H9 (cell line): ENCODE data around the gene SUPT3H. TPM values are rescaled to one million over a fixed set of nuclear protein-coding genes. Genes with fewer than 3 reads are reported as not detected.

ENCODE experiments used
- DNase-seq: peaks from one replicate; pipeline ENCODE4 v3.0.0-alpha.2; 2017
- H2AFZ ChIP-seq: one replicate; pipeline ENCODE4 v1.6.1; 2013; ENCODE audit warnings: mild to moderate bottlenecking, low read length, control low read depth, moderate library complexity
- H2AK5ac ChIP-seq: 2 replicates; pipeline ENCODE4 v1.6.1; 2013; ENCODE audit warnings: low read length, control low read depth, mixed read lengths; ENCODE audit not compliant: insufficient read length
- H2BK120ac ChIP-seq: one replicate; pipeline ENCODE4 v1.6.1; 2013; ENCODE audit warnings: low read depth, mild to moderate bottlenecking, low read length, control low read depth, inconsistent platforms; ENCODE audit not compliant: poor library complexity, severe bottlenecking
- H2BK12ac ChIP-seq: 2 replicates; pipeline ENCODE4 v1.6.1; 2013; ENCODE audit warnings: low read length, control low read depth, mixed read lengths, low read depth; ENCODE audit not compliant: insufficient read length
- H2BK15ac ChIP-seq: 2 replicates; pipeline ENCODE4 v1.6.1; 2013; ENCODE audit warnings: low read depth, low read length, control low read depth
- H2BK20ac ChIP-seq: one replicate; pipeline ENCODE4 v1.6.1; 2013; ENCODE audit warnings: low read depth, mild to moderate bottlenecking, low read length, control low read depth, inconsistent platforms; ENCODE audit not compliant: poor library complexity, severe bottlenecking
- H2BK5ac ChIP-seq: 2 replicates; pipeline ENCODE4 v1.6.1; 2013; ENCODE audit warnings: low read length, control low read depth, mixed read lengths; ENCODE audit not compliant: insufficient read length
- H3K14ac ChIP-seq: 2 replicates; pipeline ENCODE4 v1.6.1; 2013; ENCODE audit warnings: low read length, control low read depth; ENCODE audit not compliant: insufficient read depth
- H3K18ac ChIP-seq: 2 replicates; pipeline ENCODE4 v1.6.1; 2013; ENCODE audit warnings: low read depth, mild to moderate bottlenecking, mixed read lengths, low read length, control low read depth; ENCODE audit not compliant: insufficient read length
- H3K23ac ChIP-seq: 2 replicates; pipeline ENCODE4 v1.6.1; 2013; ENCODE audit warnings: low read length, control low read depth, mixed read lengths, low read depth; ENCODE audit not compliant: insufficient read length
- H3K23me2 ChIP-seq: 2 replicates; pipeline ENCODE4 v1.6.1; 2013; ENCODE audit warnings: low read depth, mild to moderate bottlenecking, mixed read lengths, low read length, control low read depth; ENCODE audit not compliant: insufficient read length, poor library complexity, severe bottlenecking
- H3K27ac ChIP-seq: 2 replicates; pipeline ENCODE4 v1.5.1; 2013; ENCODE audit warnings: low read length, control low read depth, mixed read lengths, low read depth; ENCODE audit not compliant: insufficient read length
- H3K27me3 ChIP-seq: 2 replicates; pipeline ENCODE4 v1.6.1; 2013; ENCODE audit warnings: low read length, control low read depth, inconsistent platforms; ENCODE audit not compliant: insufficient read depth
- H3K4ac ChIP-seq: 2 replicates; pipeline ENCODE4 v1.6.1; 2013; ENCODE audit warnings: low read depth, mild to moderate bottlenecking, control low read depth, inconsistent platforms, low read length, moderate library complexity
- H3K4me1 ChIP-seq: 2 replicates; pipeline ENCODE4 v1.6.1; 2013; ENCODE audit warnings: low read length, control low read depth, inconsistent platforms; ENCODE audit not compliant: insufficient read depth
- H3K4me2 ChIP-seq: 2 replicates; pipeline ENCODE4 v1.6.1; 2013; ENCODE audit warnings: low read length, control low read depth, mixed read lengths; ENCODE audit not compliant: insufficient read length, insufficient read depth
- H3K56ac ChIP-seq: 2 replicates; pipeline ENCODE4 v1.6.1; 2013; ENCODE audit warnings: low read depth, mild to moderate bottlenecking, mixed read lengths, low read length, control low read depth; ENCODE audit not compliant: insufficient read length
- H3K79me1 ChIP-seq: 2 replicates; pipeline ENCODE4 v1.6.1; 2013; ENCODE audit warnings: low read depth, mild to moderate bottlenecking, moderate library complexity, low read length, control low read depth, inconsistent platforms; ENCODE audit not compliant: insufficient read depth, poor library complexity, severe bottlenecking
- H3K79me2 ChIP-seq: 2 replicates; pipeline ENCODE4 v1.6.1; 2013; ENCODE audit warnings: low read length, control low read depth, inconsistent platforms; ENCODE audit not compliant: insufficient read depth
- H3K9ac ChIP-seq: 2 replicates; pipeline ENCODE4 v1.6.1; 2013; ENCODE audit warnings: low read length, control low read depth, mixed read lengths; ENCODE audit not compliant: insufficient read length; ENCODE audit errors: extremely low read depth
- H3K9me3 ChIP-seq: one replicate; pipeline ENCODE4 v1.6.1; 2013; ENCODE audit warnings: low read depth, low read length, inconsistent platforms; ENCODE audit not compliant: control insufficient read depth
- H3T11ph ChIP-seq: one replicate; pipeline ENCODE4 v1.6.1; 2013; ENCODE audit warnings: mild to moderate bottlenecking, low read length, control low read depth, inconsistent platforms
- H4K20me1 ChIP-seq: one replicate; pipeline ENCODE4 v1.6.1; 2013; ENCODE audit not compliant: control insufficient read depth, insufficient read length, insufficient read depth
- H4K5ac ChIP-seq: 2 replicates; pipeline ENCODE4 v1.6.1; 2013; ENCODE audit warnings: low read depth, mild to moderate bottlenecking, mixed read lengths, low read length, control low read depth; ENCODE audit not compliant: insufficient read length
- H4K8ac ChIP-seq: replicated peaks from 2 replicates; pipeline ENCODE4 v1.6.1; 2013; ENCODE audit warnings: low read length, control low read depth, mixed read lengths, low read depth; ENCODE audit not compliant: insufficient read length
- H4K91ac ChIP-seq: 2 replicates; pipeline ENCODE4 v1.6.1; 2013; ENCODE audit warnings: low read depth, mild to moderate bottlenecking, moderate library complexity, mixed read lengths, low read length, control low read depth; ENCODE audit not compliant: insufficient read length
- H3K27ac Mint-ChIP-seq, 3 experiments: 2 replicates in 2 of 3; 3 replicates in 1 of 3; pipeline ENCODE4 v1.8.0; 2020 to 2021; ENCODE audit warnings: mixed read lengths in 3 of 3, mild to moderate bottlenecking in 1 of 3, moderate library complexity in 1 of 3
- H3K27me3 Mint-ChIP-seq: 2 replicates; pipeline ENCODE4 v1.8.0; 2021; ENCODE audit warnings: low read depth, mild to moderate bottlenecking, moderate library complexity, mixed read lengths
- H3K36me3 Mint-ChIP-seq, 3 experiments: 2 replicates in 2 of 3; 3 replicates in 1 of 3; pipeline ENCODE4 v1.8.0; 2020 to 2021; ENCODE audit warnings: low read depth in 3 of 3, mixed read lengths in 3 of 3; ENCODE audit not compliant: insufficient read depth in 1 of 3
- H3K4me1 Mint-ChIP-seq, 2 experiments: 2 replicates each; pipeline ENCODE4 v1.8.0; 2020; ENCODE audit warnings: mixed read lengths in 2 of 2
- H3K4me3 Mint-ChIP-seq, 2 experiments: 2 replicates in 1 of 2; 3 replicates in 1 of 2; pipeline ENCODE4 v1.8.0; 2020 to 2021; ENCODE audit warnings: mild to moderate bottlenecking in 2 of 2, mixed read lengths in 2 of 2, moderate library complexity in 1 of 2
- H3K9me3 Mint-ChIP-seq, 2 experiments: 2 replicates in 1 of 2; 3 replicates in 1 of 2; pipeline ENCODE4 v1.8.0; 2020; ENCODE audit warnings: mild to moderate bottlenecking in 2 of 2, mixed read lengths in 2 of 2, moderate library complexity in 1 of 2
- WGBS: extraction: QIAGEN DNeasy Blood & Tissue Kit; methylation state at CpG from one replicate; pipeline ENCODE4 v1.1.7; 2013; ENCODE audit warnings: missing lambda C conversion rate, low lambda C conversion rate, mixed read lengths; ENCODE audit not compliant: insufficient read length; ENCODE audit errors: extremely low coverage; 5-methylcytosine and 5-hydroxymethylcytosine counted together
- total RNA-seq: library from RNA; stranded (reverse); gene quantifications from 2 replicates; pipeline ENCODE4 v1.2.1, GENCODE V29; 2021
- TF ChIP-seq, protein P1 (sequence below): fragments of 200-600 bp; sonication (generic); conservative IDR thresholded peaks from 3 replicates; pipeline ENCODE4 v1.8.0; 2021; ENCODE audit warnings: antibody characterized with exemption, mild to moderate bottlenecking

Gene SUPT3H
- total RNA-seq, 1 experiment from 2014 or later, result 22.5 TPM

DNA sequence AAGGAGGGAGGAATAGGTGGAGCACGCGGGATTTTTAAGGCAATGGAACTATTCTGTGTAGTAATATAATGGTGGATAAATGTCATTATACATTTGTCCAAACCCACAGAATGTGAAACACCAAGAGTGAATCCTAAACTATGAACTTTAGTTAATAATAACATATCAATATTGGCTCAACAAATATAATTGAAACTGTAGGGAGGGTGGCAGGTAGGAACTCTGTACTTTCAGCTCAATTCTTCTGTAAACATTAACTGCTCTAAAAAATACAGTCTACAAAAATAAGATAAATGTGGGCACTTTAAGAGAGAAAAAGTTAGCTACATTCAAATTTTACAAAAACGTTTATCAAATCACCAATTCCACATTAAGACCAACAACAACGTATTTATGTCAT, 186.3 kb downstream of the SUPT3H start:
- H3K27ac Mint-ChIP-seq, result no peak overlapping the region
- no peak overlapping the region for H2BK5ac ChIP-seq
- no peak overlapping the region for H2AFZ ChIP-seq
- H3K23me2 ChIP-seq, result no peaks in the 10 kb centered on the region
- H4K20me1 ChIP-seq, result no peaks in the 10 kb centered on the region
- TF ChIP-seq, protein P1, sequence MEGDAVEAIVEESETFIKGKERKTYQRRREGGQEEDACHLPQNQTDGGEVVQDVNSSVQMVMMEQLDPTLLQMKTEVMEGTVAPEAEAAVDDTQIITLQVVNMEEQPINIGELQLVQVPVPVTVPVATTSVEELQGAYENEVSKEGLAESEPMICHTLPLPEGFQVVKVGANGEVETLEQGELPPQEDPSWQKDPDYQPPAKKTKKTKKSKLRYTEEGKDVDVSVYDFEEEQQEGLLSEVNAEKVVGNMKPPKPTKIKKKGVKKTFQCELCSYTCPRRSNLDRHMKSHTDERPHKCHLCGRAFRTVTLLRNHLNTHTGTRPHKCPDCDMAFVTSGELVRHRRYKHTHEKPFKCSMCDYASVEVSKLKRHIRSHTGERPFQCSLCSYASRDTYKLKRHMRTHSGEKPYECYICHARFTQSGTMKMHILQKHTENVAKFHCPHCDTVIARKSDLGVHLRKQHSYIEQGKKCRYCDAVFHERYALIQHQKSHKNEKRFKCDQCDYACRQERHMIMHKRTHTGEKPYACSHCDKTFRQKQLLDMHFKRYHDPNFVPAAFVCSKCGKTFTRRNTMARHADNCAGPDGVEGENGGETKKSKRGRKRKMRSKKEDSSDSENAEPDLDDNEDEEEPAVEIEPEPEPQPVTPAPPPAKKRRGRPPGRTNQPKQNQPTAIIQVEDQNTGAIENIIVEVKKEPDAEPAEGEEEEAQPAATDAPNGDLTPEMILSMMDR, result no peak
- no peak overlapping the region for H4K8ac ChIP-seq
- no peak overlapping the region for H3K27ac ChIP-seq
- no peaks in the 10 kb centered on the region for H3K27me3 ChIP-seq
- H3K36me3 Mint-ChIP-seq, result no peaks in the 10 kb centered on the region
- no peak overlapping the region for H3K56ac ChIP-seq
- H2BK20ac ChIP-seq, result no peak overlapping the region
- H2BK12ac ChIP-seq, result no peak overlapping the region
- H3K4me2 ChIP-seq, result no peak overlapping the region
- no peak overlapping the region for H4K91ac ChIP-seq
- H3K4ac ChIP-seq, result no peak overlapping the region
- no peaks in the 10 kb centered on the region for H3K79me2 ChIP-seq
- H2AK5ac ChIP-seq, result no peak overlapping the region
- no peak for DNase-seq
- no peaks in the 10 kb centered on the region for H3K9me3 ChIP-seq
- no peaks in the 10 kb centered on the region for H3K27me3 Mint-ChIP-seq
- H3K18ac ChIP-seq, result no peak overlapping the region
- H3K14ac ChIP-seq, result no peak overlapping the region
- H3K4me1 Mint-ChIP-seq, result no peaks in the 10 kb centered on the region; a peak in 1 of 4 replicates
- no peaks in the 10 kb centered on the region for H3K4me1 ChIP-seq
- no peak overlapping the region for H3K9ac ChIP-seq
- H3K9me3 Mint-ChIP-seq, result no peaks in the 10 kb centered on the region
- H3T11ph ChIP-seq, result no peak overlapping the region
- no peak overlapping the region for H4K5ac ChIP-seq
- no peak overlapping the region for H2BK15ac ChIP-seq
- no peak overlapping the region for H3K4me3 Mint-ChIP-seq
- 100% methylated on average over 2 of the region's 4 CpGs for WGBS
- H3K79me1 ChIP-seq, result no peaks in the 10 kb centered on the region
- H3K23ac ChIP-seq, result no peak overlapping the region
- H2BK120ac ChIP-seq, result no peak overlapping the region
